Nephron (organoid): ENCODE results near the gene SLC8A2.

Source experiments
- H3K27ac Mint-ChIP-seq, 3 experiments: 2 replicates each; pipeline ENCODE4 v1.8.0; 2020; ENCODE audit warnings: mixed read lengths in 3 of 3, mild to moderate bottlenecking in 2 of 3, moderate library complexity in 1 of 3
- H3K27me3 Mint-ChIP-seq: 2 replicates; pipeline ENCODE4 v1.8.0; 2021; ENCODE audit warnings: low read depth, mild to moderate bottlenecking, moderate library complexity, mixed read lengths
- H3K36me3 Mint-ChIP-seq: 2 replicates; pipeline ENCODE4 v1.8.0; 2020; ENCODE audit warnings: low read depth, mixed read lengths
- H3K4me1 Mint-ChIP-seq: 2 replicates; pipeline ENCODE4 v1.8.0; 2020; ENCODE audit warnings: mixed read lengths
- H3K4me3 Mint-ChIP-seq, 3 experiments: 2 replicates each; pipeline ENCODE4 v1.8.0; 2020; ENCODE audit warnings: mild to moderate bottlenecking in 3 of 3, mixed read lengths in 3 of 3, moderate library complexity in 2 of 3
- H3K9me3 Mint-ChIP-seq: 2 replicates; pipeline ENCODE4 v1.8.0; 2020; ENCODE audit warnings: mixed read lengths
- TF ChIP-seq, protein P1 (sequence below), 3 experiments: fragments of 200-600 bp; sonication (generic); IDR thresholded peaks; one replicate each; pipeline ENCODE4 v1.5.0; 2021; ENCODE audit warnings: antibody characterized with exemption in 3 of 3; ENCODE audit not compliant: unreplicated experiment in 3 of 3

SLC8A2 gene

DNA sequence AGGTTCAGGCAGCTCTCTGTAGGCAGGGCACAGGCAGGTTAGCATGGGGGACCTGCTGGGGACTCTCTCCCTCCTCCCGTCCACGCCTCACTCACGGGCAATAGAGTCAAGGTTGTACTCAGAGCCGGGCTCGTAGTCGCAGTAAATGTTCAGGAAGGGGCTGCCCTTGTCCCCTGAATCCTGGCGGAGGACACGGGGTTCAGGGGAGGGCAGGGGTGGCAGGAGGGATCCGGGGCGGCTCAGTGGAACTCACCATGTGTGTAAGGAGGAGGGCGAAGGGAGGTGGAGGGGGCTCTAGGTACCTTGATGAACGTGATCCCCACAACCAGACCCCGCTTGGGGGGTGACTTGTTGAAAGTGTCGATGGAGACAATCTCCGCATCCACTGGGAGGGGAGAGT lies 11.5 kb upstream of the SLC8A2 start:
- peak overlapping the region; percentile 92 to 99 (median 96) for H3K4me3 Mint-ChIP-seq
- peaks cover 31% of the 10 kb centered on the region for H3K4me1 Mint-ChIP-seq
- TF ChIP-seq, protein P1, sequence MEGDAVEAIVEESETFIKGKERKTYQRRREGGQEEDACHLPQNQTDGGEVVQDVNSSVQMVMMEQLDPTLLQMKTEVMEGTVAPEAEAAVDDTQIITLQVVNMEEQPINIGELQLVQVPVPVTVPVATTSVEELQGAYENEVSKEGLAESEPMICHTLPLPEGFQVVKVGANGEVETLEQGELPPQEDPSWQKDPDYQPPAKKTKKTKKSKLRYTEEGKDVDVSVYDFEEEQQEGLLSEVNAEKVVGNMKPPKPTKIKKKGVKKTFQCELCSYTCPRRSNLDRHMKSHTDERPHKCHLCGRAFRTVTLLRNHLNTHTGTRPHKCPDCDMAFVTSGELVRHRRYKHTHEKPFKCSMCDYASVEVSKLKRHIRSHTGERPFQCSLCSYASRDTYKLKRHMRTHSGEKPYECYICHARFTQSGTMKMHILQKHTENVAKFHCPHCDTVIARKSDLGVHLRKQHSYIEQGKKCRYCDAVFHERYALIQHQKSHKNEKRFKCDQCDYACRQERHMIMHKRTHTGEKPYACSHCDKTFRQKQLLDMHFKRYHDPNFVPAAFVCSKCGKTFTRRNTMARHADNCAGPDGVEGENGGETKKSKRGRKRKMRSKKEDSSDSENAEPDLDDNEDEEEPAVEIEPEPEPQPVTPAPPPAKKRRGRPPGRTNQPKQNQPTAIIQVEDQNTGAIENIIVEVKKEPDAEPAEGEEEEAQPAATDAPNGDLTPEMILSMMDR (IDR thresholded peaks at IDR 0.05; ENCODE audit: unreplicated experiment in 3 of 3), result no peak
- peak overlapping the region in 1 of 3 experiments; percentile 98 for H3K27ac Mint-ChIP-seq
- no peaks in the 10 kb centered on the region for H3K9me3 Mint-ChIP-seq
- H3K36me3 Mint-ChIP-seq, result no peaks in the 10 kb centered on the region
- peaks cover 29% of the 10 kb centered on the region for H3K27me3 Mint-ChIP-seq

DNA sequence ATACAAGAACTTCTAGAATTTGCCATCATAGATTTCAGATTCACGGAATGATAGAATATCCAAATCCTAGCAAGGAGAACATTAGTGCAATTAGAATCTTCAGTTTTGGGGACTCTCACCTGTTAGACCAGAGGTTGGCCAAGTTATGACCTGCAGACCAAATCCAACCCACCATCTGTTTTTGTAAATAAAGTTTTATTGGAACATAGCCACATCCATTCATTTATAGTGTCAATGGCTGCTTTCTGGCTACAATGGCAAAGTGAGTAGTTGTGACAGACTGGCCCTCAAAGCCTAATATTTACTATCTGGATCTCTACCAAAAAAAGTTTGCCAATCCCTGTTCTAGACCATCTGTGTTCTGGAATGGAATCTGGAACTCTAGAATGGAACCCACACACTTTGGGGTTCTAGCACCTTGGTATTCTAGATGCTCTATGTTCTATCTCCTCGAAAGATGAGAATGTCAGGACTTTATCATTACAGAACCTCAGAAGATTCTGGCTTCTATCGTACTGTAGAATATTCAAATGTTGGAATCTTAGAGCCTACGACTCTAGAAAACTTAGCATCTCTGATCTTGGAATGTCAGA lies 9.9 kb upstream of the SLC8A2 start:
- Mint-ChIP-seq H3K27ac (no peak overlapping the region), H3K36me3 (no peaks in the 10 kb centered on the region), H3K27me3 (peaks cover 33% of the 10 kb centered on the region), H3K4me3 (peak overlapping the region in 2 of 3 experiments; percentile 30 to 66), H3K9me3 (no peaks in the 10 kb centered on the region), H3K4me1 (peaks cover 22% of the 10 kb centered on the region)
- TF ChIP-seq, protein P1 (IDR thresholded peaks at IDR 0.05; ENCODE audit: unreplicated experiment in 3 of 3), result no peak

DNA sequence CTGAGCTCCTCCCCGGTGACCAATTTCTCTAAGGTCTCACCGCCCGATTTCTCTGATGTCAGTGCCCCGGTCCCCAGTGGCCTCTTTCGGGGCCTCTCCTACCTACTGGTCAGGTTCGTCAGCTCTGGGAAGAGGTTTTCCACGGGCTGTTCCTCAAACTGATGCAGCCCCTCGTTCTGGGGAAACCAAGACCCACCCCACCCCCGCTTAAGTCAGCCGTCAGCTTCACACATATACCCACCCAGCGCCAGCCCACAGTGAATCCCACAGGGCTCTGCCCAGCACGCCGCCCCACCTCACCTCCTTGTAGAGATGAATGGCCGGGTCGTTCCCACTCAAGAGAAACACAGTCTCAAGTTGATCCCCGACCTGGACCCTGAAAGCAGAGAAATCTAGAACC lies 9.0 kb upstream of the SLC8A2 start:
- Mint-ChIP-seq H3K9me3 (no peaks in the 10 kb centered on the region), H3K27me3 (peaks cover 33% of the 10 kb centered on the region), H3K27ac (no peak overlapping the region), H3K4me1 (peaks cover 18% of the 10 kb centered on the region), H3K4me3 (peak overlapping the region in 2 of 3 experiments; percentile 27 to 40), H3K36me3 (no peaks in the 10 kb centered on the region)
- TF ChIP-seq, protein P1 (IDR thresholded peaks at IDR 0.05; ENCODE audit: unreplicated experiment in 3 of 3), result no peak

DNA sequence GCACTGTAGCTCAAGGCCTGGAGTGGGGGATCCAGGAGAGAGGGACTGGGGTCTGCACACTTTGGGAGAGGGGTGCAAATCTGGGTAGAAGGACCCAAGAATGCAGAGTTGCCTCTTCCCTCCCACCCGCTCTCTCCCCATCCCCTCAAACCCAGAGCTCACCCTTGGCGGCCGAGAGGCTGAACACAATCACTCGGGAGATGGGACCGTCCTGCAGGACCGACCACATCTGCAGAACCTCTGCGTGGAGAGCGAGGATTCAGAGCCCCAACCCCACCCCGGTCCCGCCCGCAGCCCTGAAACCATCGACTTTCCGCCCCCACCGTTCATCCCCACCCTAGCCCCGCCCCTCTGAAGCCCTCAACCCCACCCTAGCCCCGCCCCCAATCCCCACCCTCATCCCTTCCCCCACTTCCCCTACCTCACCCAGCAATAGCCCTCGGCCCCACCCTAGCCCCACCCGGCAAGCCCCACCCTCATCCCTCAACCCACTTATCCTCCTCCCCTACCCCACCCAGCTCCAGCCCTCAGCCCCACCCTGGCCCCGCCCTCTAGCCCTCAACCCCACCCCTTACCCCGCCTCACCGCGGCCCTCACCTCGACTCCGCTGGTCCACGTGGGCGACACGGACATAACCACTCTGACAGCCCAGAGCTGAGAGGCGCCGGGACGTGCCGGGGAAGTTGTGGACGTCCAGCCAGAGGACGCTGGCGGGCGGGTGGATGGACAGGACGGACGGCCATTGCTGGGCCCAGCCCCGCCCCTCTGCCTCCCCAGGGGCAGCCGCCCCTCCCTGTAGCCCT lies 8.2 kb upstream of the SLC8A2 start:
- Mint-ChIP-seq H3K27ac (no peak overlapping the region), H3K9me3 (no peaks in the 10 kb centered on the region), H3K27me3 (peaks cover 33% of the 10 kb centered on the region), H3K4me3 (no peak overlapping the region), H3K4me1 (peaks cover 11% of the 10 kb centered on the region), H3K36me3 (peaks cover 3% of the 10 kb centered on the region)
- TF ChIP-seq, protein P1 (IDR thresholded peaks at IDR 0.05; ENCODE audit: unreplicated experiment in 3 of 3), result no peak

DNA sequence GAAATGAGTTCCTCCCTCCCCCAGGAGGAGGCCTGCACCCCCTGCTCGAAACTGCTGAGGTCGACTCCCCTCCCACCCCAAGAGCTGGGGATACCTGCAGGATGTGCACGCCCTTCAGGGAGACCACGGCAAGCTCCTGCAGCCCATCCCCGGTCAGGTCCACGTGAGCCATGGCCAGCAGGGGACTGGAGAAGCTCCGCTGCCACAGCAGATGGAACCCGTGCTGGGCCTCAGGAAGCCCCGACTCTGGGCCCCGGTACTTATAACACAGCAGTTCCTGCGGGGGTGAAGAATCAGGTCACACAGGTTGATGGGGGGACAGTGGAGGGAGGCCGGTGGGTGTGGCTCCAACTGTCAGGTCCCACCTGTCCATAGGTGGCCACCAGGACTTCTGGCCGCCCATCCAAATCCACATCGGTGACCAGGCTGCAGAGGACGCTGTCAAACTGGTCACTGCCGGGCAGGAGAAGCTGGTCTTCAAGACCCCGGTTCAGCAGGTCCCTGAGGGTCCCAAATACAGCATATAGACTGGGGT lies 4.8 kb upstream of the SLC8A2 start:
- TF ChIP-seq, protein P1 (IDR thresholded peaks at IDR 0.05; ENCODE audit: unreplicated experiment in 3 of 3), result no peak
- Mint-ChIP-seq H3K36me3 (peaks cover 3% of the 10 kb centered on the region), H3K27me3 (peaks cover 50% of the 10 kb centered on the region), H3K4me3 (no peak overlapping the region), H3K27ac (no peak overlapping the region), H3K9me3 (no peaks in the 10 kb centered on the region), H3K4me1 (peaks cover 6% of the 10 kb centered on the region)
